Psoas muscle (tissue), 8 donors: Measurements from ENCODE around the gene SYT14. TPM values are rescaled to one million over a fixed set of nuclear protein-coding genes. Genes with fewer than 3 reads are reported as not detected.
"Not testable (repeated sequence)": the region's sequence is repeated elsewhere in the genome, so short reads cannot be mapped to it uniquely, and the experiment has no call there.

Source experiments
- ATAC-seq, 4 donors: fragments of 200-7000 bp; cut with Tn5 transposase; one replicate each; pipeline ENCODE4 v1.9.1; 2020; ENCODE audit warnings: moderate library complexity in 3 of 4, mild to moderate bottlenecking in 2 of 4
- DNase-seq, 2 donors: peaks; one replicate each; pipeline ENCODE4 v3.0.0-alpha.2; 2020
- H3K27ac ChIP-seq: fragments of 200-600 bp; one replicate; pipeline ENCODE4 v1.8.0; 2022
- H3K27me3 ChIP-seq, 3 donors: fragments of 200-600 bp in 1 of 3; one replicate each; pipeline versions ENCODE4 v1.6.1 to v1.8.0; 2013 to 2022; ENCODE audit warnings: low read length in 2 of 3, mild to moderate bottlenecking in 2 of 3, moderate library complexity in 1 of 3; ENCODE audit not compliant: insufficient read depth in 3 of 3
- H3K36me3 ChIP-seq, 2 donors: fragments of 200-600 bp in 1 of 2; one replicate each; pipeline versions ENCODE4 v1.6.1 to v1.8.0; 2013 to 2022; ENCODE audit warnings: low read depth in 1 of 2, mild to moderate bottlenecking in 1 of 2, moderate library complexity in 1 of 2; ENCODE audit not compliant: insufficient read depth in 1 of 2
- H3K4me1 ChIP-seq: fragments of 200-600 bp; one replicate; pipeline ENCODE4 v1.8.0; 2022
- H3K4me3 ChIP-seq: fragments of 200-600 bp; one replicate; pipeline ENCODE4 v1.8.0; 2022; ENCODE audit warnings: mild to moderate bottlenecking
- H3K9me3 ChIP-seq: fragments of 200-600 bp; one replicate; pipeline ENCODE4 v1.8.0; 2022
- WGBS, 3 donors: extraction: QIAGEN DNeasy Blood & Tissue Kit; methylation state at CpG; one replicate each; pipeline versions ENCODE4 v1.1.6 to v1.1.7; 2013; 5-methylcytosine and 5-hydroxymethylcytosine counted together
- intact Hi-C, 2 donors: fragments of 100-400 bp; cut with DNase I; formaldehyde crosslinking; loops; one replicate each; pipeline versions ENCODE4 v1.11.0 to v1.14.2; 2022
- polyA plus RNA-seq, 3 donors: library from polyadenylated mRNA; stranded (reverse); fragments of 200-250 nt; gene quantifications; one replicate each; pipeline ENCODE4 v1.2.3, GENCODE V29; 2013
- total RNA-seq, 4 donors: library from RNA; stranded (reverse); fragmentation: NEBNext Ultra II Directional in 2 of 4; extraction: Animal tissue kit (Norgen Biotek cat#: 25700) in 2 of 4; gene quantifications; one replicate each; pipeline versions ENCODE4 v1.2.1 to v1.2.4, GENCODE V29; 2021 to 2023
- TF ChIP-seq, protein P1 (sequence below): fragments of 200-600 bp; IDR thresholded peaks from one replicate; pipeline ENCODE4 v1.8.0; 2022; ENCODE audit warnings: antibody characterized with exemption
- donor health status: healthy with polysubstance abuse.
- donor health status: DM: no; HTN: no; CAD: no; lungs with moderate emphysema.
- donor health status: Bipolar disorder and iron deficiency.
- donor health status: healthy.
- donor health status: DM: yes; HTN: yes; CAD: no.
- donor health status: DM: no; HTN: no; CAD: no.
- donor health status: DM: no; HTN: no; CAD: no.
- donor health status: DM: yes; HTN: yes; CAD: no.

Gene SYT14
- total and polyA plus RNA-seq, 7 donors: under 0.01 to 0.18 (median 0.04) TPM; not detected in 3

DNA sequence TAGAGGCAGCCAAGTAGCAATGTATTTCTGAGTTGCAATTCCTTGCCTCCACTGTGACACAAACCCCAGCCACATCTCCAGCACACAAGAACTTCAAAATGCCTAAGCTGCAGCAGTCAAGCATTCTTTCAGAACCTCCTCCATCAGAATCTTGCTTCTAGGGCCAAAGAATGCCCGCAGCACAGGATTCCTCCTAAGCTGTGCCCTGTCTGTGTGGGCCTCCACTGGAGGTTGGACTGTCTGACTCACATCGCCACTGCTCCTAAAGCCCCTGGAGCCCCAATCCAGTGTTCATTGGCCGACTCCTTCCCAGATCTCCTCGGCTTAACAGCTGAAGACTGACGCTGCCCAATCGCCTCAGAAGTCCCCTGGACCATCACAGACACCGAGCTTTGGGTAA is 251.4 kb downstream of the SYT14 start:
- Histone ChIP-seq H3K36me3 (no peaks in the 10 kb centered on the region), H3K9me3 (no peaks in the 10 kb centered on the region), H3K4me1 (no peaks in the 10 kb centered on the region), H3K4me3 (no peak overlapping the region), H3K27ac (no peak overlapping the region), H3K27me3 (no peaks in the 10 kb centered on the region)
- WGBS, 3 donors: 85 to 90% (median 89%) methylated on average over 7 of the region's 7 CpGs
- ATAC-seq (no peak), DNase-seq (no peak)
- TF ChIP-seq, protein P1, sequence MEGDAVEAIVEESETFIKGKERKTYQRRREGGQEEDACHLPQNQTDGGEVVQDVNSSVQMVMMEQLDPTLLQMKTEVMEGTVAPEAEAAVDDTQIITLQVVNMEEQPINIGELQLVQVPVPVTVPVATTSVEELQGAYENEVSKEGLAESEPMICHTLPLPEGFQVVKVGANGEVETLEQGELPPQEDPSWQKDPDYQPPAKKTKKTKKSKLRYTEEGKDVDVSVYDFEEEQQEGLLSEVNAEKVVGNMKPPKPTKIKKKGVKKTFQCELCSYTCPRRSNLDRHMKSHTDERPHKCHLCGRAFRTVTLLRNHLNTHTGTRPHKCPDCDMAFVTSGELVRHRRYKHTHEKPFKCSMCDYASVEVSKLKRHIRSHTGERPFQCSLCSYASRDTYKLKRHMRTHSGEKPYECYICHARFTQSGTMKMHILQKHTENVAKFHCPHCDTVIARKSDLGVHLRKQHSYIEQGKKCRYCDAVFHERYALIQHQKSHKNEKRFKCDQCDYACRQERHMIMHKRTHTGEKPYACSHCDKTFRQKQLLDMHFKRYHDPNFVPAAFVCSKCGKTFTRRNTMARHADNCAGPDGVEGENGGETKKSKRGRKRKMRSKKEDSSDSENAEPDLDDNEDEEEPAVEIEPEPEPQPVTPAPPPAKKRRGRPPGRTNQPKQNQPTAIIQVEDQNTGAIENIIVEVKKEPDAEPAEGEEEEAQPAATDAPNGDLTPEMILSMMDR: no peak
- intact Hi-C loops: no loop called here

DNA sequence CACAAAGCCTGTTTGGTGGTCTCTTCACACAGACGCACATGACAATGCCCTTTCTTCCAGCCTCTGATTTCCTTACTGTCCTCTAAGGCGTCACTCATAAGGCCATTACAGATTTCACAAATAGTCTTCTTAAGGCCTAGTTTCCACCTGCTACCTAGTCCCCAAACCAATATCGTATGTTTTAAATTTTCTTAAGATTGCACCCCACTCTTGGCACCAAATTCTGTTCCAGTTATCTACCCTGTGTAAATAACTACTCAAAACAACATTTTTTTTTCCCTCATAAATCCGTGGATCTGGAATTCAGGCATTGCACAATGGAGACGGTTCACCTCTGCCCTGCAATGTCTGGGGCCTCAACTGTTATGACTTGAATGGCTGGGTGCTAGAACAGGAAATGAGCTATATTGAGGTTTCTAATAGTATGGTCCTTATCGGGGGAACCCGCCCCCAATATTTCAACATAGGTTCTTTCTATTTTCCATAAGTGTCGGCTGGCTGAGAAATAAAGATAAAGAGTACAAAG is 257.7 kb downstream of the SYT14 start:
- Histone ChIP-seq H3K36me3 (no peaks in the 10 kb centered on the region), H3K4me1 (no peaks in the 10 kb centered on the region), H3K9me3 (no peaks in the 10 kb centered on the region), H3K4me3 (no peak overlapping the region), H3K27ac (no peak overlapping the region), H3K27me3 (peaks cover 0 to 5% (median 0%) of the 10 kb centered on the region in 3 donors)
- TF ChIP-seq, protein P1: no peak
- ATAC-seq (no peak), DNase-seq (no peak)
- intact Hi-C loops: no loop called here
- WGBS, 3 donors: 90 to 93% (median 92%) methylated on average over 8 of the region's 8 CpGs

DNA sequence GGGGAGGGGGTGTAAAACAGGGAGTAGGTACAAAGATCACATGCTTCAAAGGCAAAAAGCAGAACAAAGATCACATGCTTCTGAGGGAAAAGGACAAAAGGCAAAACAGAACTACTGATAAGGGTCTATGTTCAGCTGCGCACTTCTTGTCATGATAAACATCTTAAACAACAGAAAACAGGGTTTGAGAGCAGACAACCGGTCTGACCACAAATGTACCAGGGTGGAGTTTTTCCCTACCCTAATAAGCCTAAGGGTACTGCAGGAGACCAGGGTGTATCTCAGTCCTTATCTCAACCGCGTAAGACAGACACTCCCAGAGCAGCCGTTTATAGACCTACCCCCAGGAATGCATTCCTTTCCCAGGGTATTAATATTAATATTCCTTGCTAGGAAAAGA is 258.2 kb downstream of the SYT14 start:
- DNase-seq, intact Hi-C loops, H3K27ac ChIP-seq, ATAC-seq, H3K36me3 ChIP-seq, H3K9me3 ChIP-seq, H3K4me3 ChIP-seq, H3K4me1 ChIP-seq, H3K27me3 ChIP-seq: not testable (repeated sequence)
- 95 to 96% (median 95%) methylated on average over 5 of the region's 5 CpGs for WGBS, 3 donors

DNA sequence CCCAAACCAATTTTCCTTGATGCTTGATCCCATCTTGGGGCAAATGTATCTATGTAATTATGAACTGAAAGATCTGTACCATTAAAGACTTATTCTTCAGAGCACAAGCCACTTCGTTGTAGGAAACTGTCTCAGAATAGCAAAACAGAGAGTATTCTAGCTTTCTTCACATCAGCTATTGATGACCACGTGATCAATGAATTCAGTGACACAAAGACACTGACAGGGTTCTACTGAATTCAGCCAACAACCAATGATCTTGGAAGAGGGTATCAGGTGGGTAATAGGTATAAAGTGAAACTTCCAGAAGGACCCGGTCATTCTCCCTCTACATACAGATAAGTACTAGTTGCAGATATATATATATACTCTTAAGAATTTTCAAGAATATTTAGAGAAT is 260.8 kb downstream of the SYT14 start:
- TF ChIP-seq, protein P1: no peak
- 78 to 83% (median 79%) methylated on average over 3 of the region's 3 CpGs for WGBS, 3 donors
- Histone ChIP-seq H3K36me3 (no peaks in the 10 kb centered on the region), H3K9me3 (no peaks in the 10 kb centered on the region), H3K4me3 (no peak overlapping the region), H3K27ac (no peak overlapping the region), H3K27me3 (peaks cover 0 to 5% (median 0%) of the 10 kb centered on the region in 3 donors), H3K4me1 (no peaks in the 10 kb centered on the region)
- no peak for DNase-seq
- no peak for ATAC-seq
- intact Hi-C loops: no loop called here

DNA sequence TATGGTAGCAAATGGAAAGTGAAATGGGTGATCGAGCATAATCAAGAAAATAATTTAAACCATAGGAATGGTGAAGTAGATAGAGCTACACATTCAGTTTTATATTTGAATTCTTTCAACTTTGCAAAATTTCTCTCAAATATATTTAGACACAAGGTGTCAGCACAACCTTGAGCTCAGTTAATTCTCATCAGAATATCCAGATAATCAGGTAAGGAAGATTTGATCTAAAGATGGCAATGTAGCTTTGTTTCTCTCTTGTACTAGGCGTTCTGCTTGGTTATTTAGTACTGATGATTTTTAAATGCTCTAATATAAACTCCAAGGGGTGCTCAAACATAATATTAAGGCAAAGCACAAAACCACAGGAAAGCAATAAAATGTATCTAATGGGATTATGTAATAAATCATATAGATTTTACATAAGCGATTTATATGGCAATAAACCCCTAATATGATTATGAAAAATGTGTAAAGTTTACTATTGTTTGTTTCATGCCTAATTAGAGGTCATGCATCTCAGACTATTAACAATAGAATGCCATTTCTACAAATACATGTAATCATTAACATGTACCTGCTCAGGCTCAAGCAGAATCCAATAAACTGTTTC is 262.2 kb downstream of the SYT14 start:
- intact Hi-C loops: no loop called here
- DNase-seq (no peak), ATAC-seq (no peak)
- Histone ChIP-seq H3K4me3 (no peak overlapping the region), H3K27me3 (peaks cover 0 to 5% (median 0%) of the 10 kb centered on the region in 3 donors), H3K9me3 (no peaks in the 10 kb centered on the region), H3K36me3 (no peaks in the 10 kb centered on the region), H3K27ac (no peak overlapping the region), H3K4me1 (no peaks in the 10 kb centered on the region)
- WGBS, 3 donors: 48 to 55% (median 53%) methylated on average over 3 of the region's 3 CpGs
- TF ChIP-seq, protein P1: no peak
